ENCODE measurements around the gene DDX49.
"Not testable (repeated sequence)": the region's sequence is repeated elsewhere in the genome, so short reads cannot be mapped to it uniquely, and the experiment has no call there.

Gene DDX49

GRCh38 chr19:18895824-18896341 is 23.6 kb upstream of the DDX49 start, which contains the start of gene CERS1:
CERS1 (minus strand) TSS chr19:18896158; CDS start chr19:18896072, 86 bp downstream.
- DNase-seq (ENCODE audit: low read depth), result no peak

- no peak for DNase-seq (ENCODE audit: low read depth)
These were observed 23.1 kb upstream of the DDX49 start for GRCh38 chr19:18896421-18896841.

- no peak for DNase-seq (ENCODE audit: low read depth)
These were observed 22.2 kb upstream of the DDX49 start for GRCh38 chr19:18897094-18898029.

- DNase-seq (ENCODE audit: low read depth), result no peak
These were observed 21.4 kb upstream of the DDX49 start for GRCh38 chr19:18898081-18898606.

GRCh38 chr19:18898607-18899408 is 20.7 kb upstream of the DDX49 start:
- no peak for DNase-seq (ENCODE audit: low read depth)

GRCh38 chr19:18899624-18900560 is 19.6 kb upstream of the DDX49 start:
- DNase-seq (ENCODE audit: low read depth), result no peak

GRCh38 chr19:18900700-18901481 is 18.6 kb upstream of the DDX49 start:
- no peak for DNase-seq (ENCODE audit: low read depth)

GRCh38 chr19:18901491-18901890 is 18.0 kb upstream of the DDX49 start:
- no peak for DNase-seq (ENCODE audit: low read depth)

- DNase-seq (ENCODE audit: low read depth), result not testable (repeated sequence)
These were observed 17.0 kb upstream of the DDX49 start for GRCh38 chr19:18902519-18902918.

GRCh38 chr19:18903156-18904037 is 16.1 kb upstream of the DDX49 start:
- DNase-seq (ENCODE audit: low read depth), result no peak

GRCh38 chr19:18904334-18905057 is 15.0 kb upstream of the DDX49 start:
- DNase-seq (ENCODE audit: low read depth), result no peak

GRCh38 chr19:18905058-18905456 is 14.5 kb upstream of the DDX49 start:
- DNase-seq (ENCODE audit: low read depth), result no peak

GRCh38 chr19:18905513-18906236 is 13.8 kb upstream of the DDX49 start:
- no peak for DNase-seq (ENCODE audit: low read depth)

- DNase-seq (ENCODE audit: low read depth), result no peak
These were observed 12.7 kb upstream of the DDX49 start for GRCh38 chr19:18906605-18907519.

GRCh38 chr19:18908917-18909619 is 10.4 kb upstream of the DDX49 start:
- DNase-seq (ENCODE audit: low read depth), result no peak

- no peak for DNase-seq (ENCODE audit: low read depth)
These were observed 9.5 kb upstream of the DDX49 start for GRCh38 chr19:18910010-18910409.

Measured in GM04503 (cell line).